Activated CD4-positive, alpha-beta T cell treated with anti-CD3 and anti-CD28 coated beads for 48 hours (primary cell): ENCODE measurements around the gene RFLNA.
A peak's percentile ranks its signal among the peaks of the same experiment; 100 is the strongest.

ENCODE experiments used
- DNase-seq: peaks from one replicate; pipeline ENCODE4 v3.0.0-alpha.2; 2020

The RFLNA gene

GRCh38 chr12:124338876-124339603 is 44.1 kb downstream of the RFLNA start:
- no peak for DNase-seq

DNA sequence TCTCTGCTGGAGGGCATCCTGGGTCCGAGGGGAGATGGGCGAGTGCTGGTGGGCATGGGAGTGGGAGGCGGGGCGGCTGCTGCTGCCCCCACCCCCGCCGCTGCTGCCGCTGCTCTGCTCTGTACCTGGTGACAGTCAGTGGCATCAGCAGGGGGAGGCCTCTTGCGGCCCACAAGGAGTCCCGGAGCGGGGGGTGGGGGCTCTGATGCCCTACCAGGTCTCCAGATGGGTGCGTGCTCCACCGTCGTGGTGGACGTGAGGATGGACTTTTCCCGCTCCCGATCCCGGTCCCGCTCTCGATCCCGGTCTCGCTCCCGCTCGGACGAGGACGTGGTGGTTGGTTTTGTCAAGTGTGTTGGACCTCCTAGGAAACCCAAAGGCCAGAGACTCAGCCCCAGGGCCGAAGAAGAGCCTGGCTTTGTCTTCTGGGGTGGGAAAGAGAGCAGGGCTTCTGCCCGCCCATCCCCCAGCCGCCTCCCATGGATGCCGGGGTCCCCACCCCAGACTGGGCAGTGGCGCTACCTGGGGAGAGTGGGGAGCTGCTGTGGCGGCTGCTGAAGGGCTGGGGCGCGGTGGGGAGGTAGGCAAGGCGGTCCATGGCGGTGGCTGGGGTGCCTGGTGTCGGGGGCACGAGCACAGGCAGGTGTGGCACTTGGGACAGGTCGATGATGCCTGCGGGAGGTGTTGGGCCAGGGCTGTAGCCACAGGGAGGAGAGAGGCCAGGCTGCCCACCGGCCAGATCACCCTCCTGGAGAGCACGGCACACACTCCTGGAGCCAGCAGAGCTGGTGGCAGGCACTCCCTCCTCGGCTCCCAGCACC is 45.4 kb downstream of the RFLNA start:
- no peak for DNase-seq

GRCh38 chr12:124341645-124342069 is 46.8 kb downstream of the RFLNA start:
- no peak for DNase-seq

DNA sequence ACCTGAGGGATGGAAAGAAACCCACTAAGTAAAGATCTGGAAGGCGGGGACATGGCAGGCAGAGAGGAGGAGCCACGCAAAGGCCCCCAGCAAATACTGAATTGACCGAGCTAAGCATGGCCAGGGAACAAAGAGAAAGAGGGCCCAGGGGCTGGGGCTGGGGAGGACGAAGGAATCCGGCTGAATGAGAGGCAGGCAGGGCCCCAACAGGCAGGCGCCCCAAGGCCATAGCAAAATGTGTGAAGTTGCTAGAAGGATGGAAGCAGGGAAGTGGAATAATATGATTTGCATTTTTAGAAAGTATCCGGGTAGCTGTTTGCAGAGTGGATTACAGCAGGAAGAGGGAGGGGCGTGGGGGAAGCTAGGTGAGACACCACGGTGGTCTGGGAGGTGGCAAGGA is 49.1 kb downstream of the RFLNA start:
- no peak for DNase-seq

- no peak for DNase-seq
Measured at GRCh38 chr12:124344526-124344925, 49.6 kb downstream of the RFLNA start.

GRCh38 chr12:124345795-124346194 is 50.9 kb downstream of the RFLNA start:
- no peak for DNase-seq

GRCh38 chr12:124346425-124347168 is 51.7 kb downstream of the RFLNA start:
- DNase-seq: no peak

DNA sequence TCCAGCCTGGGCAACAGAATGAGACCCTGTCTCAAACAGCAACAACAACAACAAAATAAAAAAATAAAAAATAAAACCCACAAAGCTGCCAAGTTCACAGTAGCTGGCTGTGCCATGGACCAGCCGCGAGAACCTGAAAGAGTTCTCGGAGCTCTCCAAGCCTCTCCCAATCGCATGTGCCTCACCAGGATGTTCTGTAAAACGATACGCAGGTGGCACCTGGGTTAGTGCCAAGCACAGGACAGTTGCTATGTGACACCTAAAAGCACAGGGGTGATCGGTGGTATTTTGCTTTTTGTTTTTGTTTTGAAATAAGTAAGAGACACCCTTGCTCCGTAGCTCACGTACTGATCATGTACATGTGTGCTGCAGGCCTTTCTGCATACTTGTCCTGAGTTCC is 52.4 kb downstream of the RFLNA start:
- DNase-seq: no peak

- DNase-seq: peak; percentile 33
Measured at GRCh38 chr12:124347805-124348658, 53.1 kb downstream of the RFLNA start.

DNA sequence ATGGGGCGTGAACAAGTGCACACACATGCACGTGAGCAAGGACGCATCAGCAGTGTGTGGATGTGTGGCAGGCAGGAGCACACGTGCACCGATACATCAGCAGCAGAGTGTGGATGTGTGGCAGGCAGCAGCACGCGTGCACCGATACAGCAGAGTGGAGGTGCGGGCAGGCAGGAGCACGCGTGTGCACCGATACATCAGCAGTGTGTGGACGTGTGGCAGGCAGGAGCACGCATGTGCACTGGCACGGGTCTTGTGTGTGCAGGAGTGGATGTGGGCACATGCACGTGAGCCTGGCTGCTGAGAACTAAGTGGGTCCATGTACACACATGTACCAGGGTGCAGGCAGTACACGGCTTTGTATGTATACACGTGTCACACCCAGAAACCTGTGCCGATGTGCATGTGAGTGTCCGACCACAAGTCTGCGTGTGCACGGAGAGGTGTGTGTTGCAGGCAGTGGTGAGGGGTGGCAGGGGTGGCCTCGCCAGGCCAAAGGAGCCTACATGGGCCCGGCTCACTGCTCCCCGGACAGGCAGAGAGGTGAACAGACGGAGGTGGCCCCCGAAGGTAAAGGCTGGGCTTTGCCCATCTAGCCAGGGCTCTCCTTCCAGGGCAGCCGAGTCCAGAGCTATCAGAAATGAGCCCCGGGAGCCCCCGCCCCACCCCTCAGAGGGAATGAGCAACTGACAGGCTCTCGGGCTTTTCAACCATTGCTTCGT is 53.9 kb downstream of the RFLNA start:
- DNase-seq: no peak

- no peak for DNase-seq
Measured at GRCh38 chr12:124350491-124350890, 55.6 kb downstream of the RFLNA start.

- DNase-seq: no peak
Measured at GRCh38 chr12:124351422-124351821, 56.5 kb downstream of the RFLNA start.

GRCh38 chr12:124352257-124352656 is 57.4 kb downstream of the RFLNA start:
- DNase-seq: no peak

GRCh38 chr12:124352839-124353238 is 57.9 kb downstream of the RFLNA start:
- DNase-seq: no peak

GRCh38 chr12:124354400-124354799 is 59.5 kb downstream of the RFLNA start:
- no peak for DNase-seq

- no peak for DNase-seq
Measured at GRCh38 chr12:124356221-124356620, 61.3 kb downstream of the RFLNA start.

- DNase-seq: no peak
Measured at GRCh38 chr12:124357616-124358015, 62.7 kb downstream of the RFLNA start.

- no peak for DNase-seq
Measured at GRCh38 chr12:124358572-124358971, 63.7 kb downstream of the RFLNA start.

DNA sequence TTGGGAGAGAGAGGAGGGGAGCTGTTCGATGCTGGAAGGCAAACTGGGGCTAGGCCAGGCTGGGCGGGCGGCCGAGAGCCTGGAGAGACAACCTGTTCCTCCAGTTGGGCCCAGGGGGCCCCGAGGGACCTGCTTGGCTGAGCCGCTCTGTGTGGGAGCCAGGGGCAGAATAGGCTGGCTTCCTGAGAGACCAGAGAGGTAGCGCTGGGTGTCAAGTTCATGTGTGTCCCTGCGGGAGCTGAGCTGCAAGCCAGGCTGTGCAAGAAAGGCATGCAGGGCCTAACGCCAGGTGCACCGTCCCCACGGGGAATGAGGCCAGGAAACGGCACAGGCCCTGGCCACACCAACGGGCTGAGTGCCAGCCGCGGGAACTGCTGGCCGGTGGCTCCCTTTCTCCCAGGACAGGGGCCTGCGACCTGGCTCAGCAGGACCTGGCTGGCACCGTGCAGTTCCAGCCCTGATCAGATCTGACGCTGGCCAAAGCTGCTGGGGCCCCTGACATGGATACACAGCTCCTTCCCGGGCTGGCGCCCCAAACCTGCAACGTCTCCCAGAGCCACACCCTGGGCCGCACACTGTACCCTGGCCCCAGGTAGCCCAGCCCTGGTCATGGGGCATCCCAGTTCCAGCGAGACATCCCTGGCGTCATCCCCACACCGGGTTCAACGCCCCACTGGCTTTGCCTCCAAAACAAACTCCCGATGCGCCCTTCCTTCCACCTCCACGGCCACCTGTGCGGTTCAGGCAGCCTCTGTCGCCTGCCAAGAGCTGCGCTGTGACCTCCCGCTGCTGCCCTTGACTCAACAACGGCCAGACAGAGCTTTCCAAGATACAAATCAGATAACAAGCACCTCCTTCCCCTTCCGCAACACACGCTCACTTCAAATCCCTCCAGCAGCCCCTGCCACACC is 65.0 kb downstream of the RFLNA start:
- no peak for DNase-seq

DNA sequence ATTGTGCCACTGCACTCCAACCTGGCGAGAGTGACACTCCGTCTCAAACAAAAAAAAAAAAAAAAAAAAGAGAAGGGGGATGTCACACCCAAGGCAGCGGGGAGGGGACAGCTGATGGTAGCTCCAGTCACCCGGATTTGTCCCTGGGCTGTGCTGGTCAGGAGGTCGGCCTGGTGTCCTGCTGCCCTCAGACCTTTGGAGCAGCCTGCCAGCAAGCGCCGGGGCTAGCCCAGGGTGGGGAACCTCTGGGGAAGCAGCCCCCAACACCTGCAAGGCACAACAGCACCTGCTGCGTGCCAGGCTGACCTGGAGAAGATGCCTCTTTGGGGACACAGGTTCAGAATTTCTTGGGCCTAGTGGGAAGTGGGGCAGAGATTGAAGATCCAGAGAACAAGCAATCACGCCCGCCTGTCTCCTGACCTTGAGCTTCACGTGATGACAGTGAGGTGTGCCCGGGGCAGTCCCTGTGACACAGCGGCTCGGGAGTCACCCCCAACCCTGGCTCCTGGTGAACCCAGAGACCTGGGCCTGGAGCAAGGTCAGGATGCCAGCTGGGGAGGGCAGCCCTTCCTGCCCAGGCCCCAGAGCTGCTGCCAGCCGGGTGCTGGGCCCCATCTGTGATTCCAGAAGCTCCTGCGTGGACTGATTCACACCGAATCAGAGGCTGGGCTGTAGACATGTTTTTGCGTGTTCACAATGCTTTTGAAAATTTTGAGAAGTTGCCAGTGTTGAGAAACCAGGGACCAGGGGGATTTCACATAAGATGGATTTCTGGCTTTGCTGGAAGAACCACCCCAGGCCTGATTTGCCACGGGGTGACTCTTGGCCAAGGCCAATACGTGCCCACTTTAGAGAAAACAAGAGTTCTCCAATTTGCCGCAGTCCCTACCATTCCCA is 66.4 kb downstream of the RFLNA start:
- DNase-seq: no peak
